HepG2 (cell line): Measurements from ENCODE around the gene ESYT3. TPM values are rescaled to one million over a fixed set of nuclear protein-coding genes. Genes with fewer than 3 reads are reported as not detected.

Experiments used
- ARNT ChIP-seq: fragments of 450-650 bp; IDR thresholded peaks from 2 replicates; pipeline ENCODE4 v1.6.1; 2017
- ATF6 ChIP-seq: sonication (generic); formaldehyde crosslinking; conservative IDR thresholded peaks from 2 replicates; pipeline ENCODE4 v1.4.0; 2020; ENCODE audit warnings: missing genetic modification reagents
- CSRNP1 ChIP-seq: sonication (generic); formaldehyde crosslinking; IDR thresholded peaks from 2 replicates; pipeline ENCODE4 v1.8.1; 2023; ENCODE audit warnings: mild to moderate bottlenecking, missing genetic modification reagents
- CTCF ChIP-seq: sonication (generic); formaldehyde crosslinking; IDR thresholded peaks from 2 replicates; pipeline ENCODE4 v1.5.0; 2020; ENCODE audit warnings: mild to moderate bottlenecking, missing genetic modification reagents, moderate library complexity
- NFAT5 ChIP-seq: sonication (generic); formaldehyde crosslinking; IDR thresholded peaks from 2 replicates; pipeline ENCODE4 v1.4.0; 2020; ENCODE audit warnings: missing genetic modification reagents
- NFYC ChIP-seq: IDR thresholded peaks from 2 replicates; pipeline ENCODE4 v1.6.1; 2016; ENCODE audit warnings: missing genetic modification reagents, missing compliant biosample characterization
- PRDM15 ChIP-seq: sonication (generic); formaldehyde crosslinking; IDR thresholded peaks from 2 replicates; pipeline ENCODE4 v1.4.0; 2020; ENCODE audit warnings: missing genetic modification reagents
- SKIL ChIP-seq: sonication (generic); formaldehyde crosslinking; IDR thresholded peaks from 2 replicates; pipeline ENCODE4 v1.8.0; 2022; ENCODE audit warnings: missing genetic modification reagents, mild to moderate bottlenecking, moderate library complexity, borderline replicate concordance
- TBX2 ChIP-seq: sonication (generic); formaldehyde crosslinking; IDR thresholded peaks from 2 replicates; pipeline ENCODE4 v1.5.0; 2020; ENCODE audit warnings: missing genetic modification reagents, mild to moderate bottlenecking, borderline replicate concordance
- ZNF138 ChIP-seq: sonication (generic); formaldehyde crosslinking; IDR thresholded peaks from 2 replicates; pipeline ENCODE4 v1.5.0; 2020; ENCODE audit warnings: mild to moderate bottlenecking, low read depth, missing genetic modification reagents
- ZNF781 ChIP-seq: sonication (generic); formaldehyde crosslinking; IDR thresholded peaks from 2 replicates; pipeline ENCODE4 v1.5.1; 2020; ENCODE audit warnings: borderline replicate concordance, mild to moderate bottlenecking, missing genetic modification reagents; ENCODE audit errors: not compliant biosample characterization
- polyA plus RNA-seq, 8 experiments: library from polyadenylated mRNA; depleted of rRNA in 3 of 8; stranded (reverse) in 7 of 8; unstranded in 1 of 8; fragments of >200 nt; fragmentation: Illumina TruSeq in 4 of 8; extraction: Trizol in 4 of 8; gene quantifications; 2 replicates each; pipeline versions ENCODE4 v1.2.1 to v1.2.3, GENCODE V29; 2011 to 2016; ENCODE audit warnings: low read depth in 4 of 8, missing spikeins in 1 of 8, mixed read lengths in 1 of 8; ENCODE audit not compliant: insufficient read depth in 1 of 8
- total RNA-seq, 5 experiments: library from RNA; depleted of rRNA; stranded (reverse); fragments of >200 nt; fragmentation: Illumina TruSeq; extraction: Trizol; gene quantifications; 2 replicates each; pipeline ENCODE4 v1.2.3, GENCODE V29; 2016; ENCODE audit warnings: low read depth in 1 of 5

The ESYT3 gene
- total and polyA plus RNA-seq, 2 of the 13 experiments (the other 11 are each of a cell fraction or from before 2014, with no cell fraction given): 1.5 to 4.1 TPM

- TF ChIP-seq CTCF (CRISPR knock-in tag) (no peak), ATF6 (no peak), SKIL (CRISPR knock-in tag) (peak; percentile 64), TBX2 (peak; percentile 98), CSRNP1 (no peak), NFYC (CRISPR knock-in tag) (no peak), NFAT5 (CRISPR knock-in tag) (no peak), ARNT (no peak), ZNF138 (CRISPR knock-in tag) (no peak), PRDM15 (no peak), ZNF781 (no peak)
These were observed 34.6 kb upstream of the ESYT3 start (continued) for GRCh38 chr3:138399766-138400165.
